ENCODE data around the gene RXFP1.

DNA sequence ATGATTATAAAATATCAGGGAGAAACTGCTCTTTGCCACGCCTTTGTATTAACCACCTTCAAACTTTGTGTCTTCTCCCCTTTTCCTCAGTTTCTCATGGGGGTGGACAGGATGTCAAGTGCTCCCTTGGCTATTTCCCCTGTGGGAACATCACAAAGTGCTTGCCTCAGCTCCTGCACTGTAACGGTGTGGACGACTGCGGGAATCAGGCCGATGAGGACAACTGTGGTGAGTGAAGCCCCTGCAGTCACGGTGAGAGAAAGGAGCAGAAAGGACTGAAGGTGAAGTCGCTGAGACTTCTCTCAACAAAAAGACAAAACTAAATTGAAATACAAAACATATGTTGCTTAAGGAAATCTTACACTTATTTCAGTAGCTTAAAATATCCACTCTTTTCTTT lies 50.9 kb downstream of the RXFP1 start:
- TF ChIP-seq, protein P1, sequence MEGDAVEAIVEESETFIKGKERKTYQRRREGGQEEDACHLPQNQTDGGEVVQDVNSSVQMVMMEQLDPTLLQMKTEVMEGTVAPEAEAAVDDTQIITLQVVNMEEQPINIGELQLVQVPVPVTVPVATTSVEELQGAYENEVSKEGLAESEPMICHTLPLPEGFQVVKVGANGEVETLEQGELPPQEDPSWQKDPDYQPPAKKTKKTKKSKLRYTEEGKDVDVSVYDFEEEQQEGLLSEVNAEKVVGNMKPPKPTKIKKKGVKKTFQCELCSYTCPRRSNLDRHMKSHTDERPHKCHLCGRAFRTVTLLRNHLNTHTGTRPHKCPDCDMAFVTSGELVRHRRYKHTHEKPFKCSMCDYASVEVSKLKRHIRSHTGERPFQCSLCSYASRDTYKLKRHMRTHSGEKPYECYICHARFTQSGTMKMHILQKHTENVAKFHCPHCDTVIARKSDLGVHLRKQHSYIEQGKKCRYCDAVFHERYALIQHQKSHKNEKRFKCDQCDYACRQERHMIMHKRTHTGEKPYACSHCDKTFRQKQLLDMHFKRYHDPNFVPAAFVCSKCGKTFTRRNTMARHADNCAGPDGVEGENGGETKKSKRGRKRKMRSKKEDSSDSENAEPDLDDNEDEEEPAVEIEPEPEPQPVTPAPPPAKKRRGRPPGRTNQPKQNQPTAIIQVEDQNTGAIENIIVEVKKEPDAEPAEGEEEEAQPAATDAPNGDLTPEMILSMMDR (IDR thresholded peaks at IDR 0.05; ENCODE audit: borderline replicate concordance, extremely low read depth, low read length, poor library complexity, severe bottlenecking): no peak
- TF ChIP-seq EZH2 (IDR thresholded peaks at IDR 0.05; ENCODE audit: borderline replicate concordance, low read depth, low read length, severe bottlenecking): no peak

Data from DND-41 (cell line).